ENCODE data around the gene URM1.

URM1 gene

DNA sequence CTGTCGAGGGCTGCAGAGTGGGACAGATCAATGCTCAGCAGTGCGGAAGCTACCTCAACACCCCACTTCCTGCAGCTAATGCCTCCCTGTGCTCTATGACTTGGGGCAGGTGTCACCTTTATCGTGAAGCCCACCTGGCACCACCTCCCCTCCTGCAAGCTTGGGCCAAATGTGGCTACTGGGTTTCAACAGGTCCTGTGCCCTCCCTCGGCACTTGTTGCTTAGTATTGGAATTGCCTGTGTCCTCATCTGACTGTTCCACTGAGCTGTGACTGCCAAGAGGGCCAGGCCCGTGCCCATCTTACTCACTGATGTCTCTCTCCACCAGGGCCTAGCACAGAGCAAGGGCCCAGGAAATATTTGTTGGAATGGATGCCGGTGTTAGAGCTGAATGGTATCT is 21.4 kb upstream of the URM1 start:
- no peak for DNase-seq

DNA sequence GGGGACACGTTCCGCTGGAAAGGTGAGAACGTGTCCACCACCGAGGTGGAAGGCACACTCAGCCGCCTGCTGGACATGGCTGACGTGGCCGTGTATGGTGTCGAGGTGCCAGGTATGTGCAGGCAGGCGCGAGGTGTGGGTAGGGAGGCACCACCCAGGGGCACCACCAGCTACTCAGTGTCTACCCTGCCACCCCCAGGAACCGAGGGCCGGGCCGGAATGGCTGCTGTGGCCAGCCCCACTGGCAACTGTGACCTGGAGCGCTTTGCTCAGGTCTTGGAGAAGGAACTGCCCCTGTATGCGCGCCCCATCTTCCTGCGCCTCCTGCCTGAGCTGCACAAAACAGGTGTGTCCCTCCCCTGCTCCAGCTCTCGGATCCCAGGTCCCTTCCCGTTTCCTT is 15.7 kb upstream of the URM1 start:
- no peak for DNase-seq

GRCh38 chr9:128358090-128358489 is 13.1 kb upstream of the URM1 start:
- no peak for DNase-seq

DNA sequence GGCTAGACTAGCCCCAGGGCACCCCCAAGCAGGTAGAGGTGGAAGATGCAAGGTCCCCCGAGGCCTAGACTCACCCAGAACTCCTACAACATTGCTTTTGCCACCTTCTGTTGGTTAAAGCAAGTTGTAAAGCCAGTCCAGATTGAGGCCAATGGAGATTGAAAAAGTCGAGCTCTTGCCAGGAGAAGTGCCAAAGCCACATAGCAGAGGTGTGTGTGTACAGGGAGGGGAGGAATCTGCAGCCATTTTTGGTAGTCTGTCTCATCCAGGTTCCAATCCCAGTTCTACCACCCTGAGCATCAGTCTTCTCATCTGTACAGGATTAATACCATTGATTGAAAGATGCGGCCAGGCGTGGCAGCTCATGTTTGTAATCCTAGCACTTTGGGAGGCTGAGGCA is 12.3 kb upstream of the URM1 start:
- no peak for DNase-seq

DNA sequence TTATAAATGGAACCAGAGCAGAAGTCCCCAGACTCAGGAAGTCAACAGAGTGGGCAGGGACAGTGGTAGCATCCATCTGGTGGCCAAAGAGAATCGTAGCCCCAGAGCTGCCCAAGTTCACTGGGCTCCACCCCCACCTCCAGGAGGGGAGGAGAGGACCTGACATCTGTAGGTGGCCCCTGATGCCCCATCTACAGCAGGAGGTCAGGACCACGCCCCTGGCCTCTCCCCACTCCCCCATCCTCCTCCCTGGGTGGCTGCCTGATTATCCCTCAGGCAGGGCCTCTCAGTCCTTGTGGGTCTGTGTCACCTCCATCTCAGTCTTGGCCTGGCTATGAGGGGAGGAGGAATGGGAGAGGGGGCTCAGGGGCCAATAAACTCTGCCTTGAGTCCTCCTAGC is 10.3 kb upstream of the URM1 start:
- DNase-seq, result no peak

DNA sequence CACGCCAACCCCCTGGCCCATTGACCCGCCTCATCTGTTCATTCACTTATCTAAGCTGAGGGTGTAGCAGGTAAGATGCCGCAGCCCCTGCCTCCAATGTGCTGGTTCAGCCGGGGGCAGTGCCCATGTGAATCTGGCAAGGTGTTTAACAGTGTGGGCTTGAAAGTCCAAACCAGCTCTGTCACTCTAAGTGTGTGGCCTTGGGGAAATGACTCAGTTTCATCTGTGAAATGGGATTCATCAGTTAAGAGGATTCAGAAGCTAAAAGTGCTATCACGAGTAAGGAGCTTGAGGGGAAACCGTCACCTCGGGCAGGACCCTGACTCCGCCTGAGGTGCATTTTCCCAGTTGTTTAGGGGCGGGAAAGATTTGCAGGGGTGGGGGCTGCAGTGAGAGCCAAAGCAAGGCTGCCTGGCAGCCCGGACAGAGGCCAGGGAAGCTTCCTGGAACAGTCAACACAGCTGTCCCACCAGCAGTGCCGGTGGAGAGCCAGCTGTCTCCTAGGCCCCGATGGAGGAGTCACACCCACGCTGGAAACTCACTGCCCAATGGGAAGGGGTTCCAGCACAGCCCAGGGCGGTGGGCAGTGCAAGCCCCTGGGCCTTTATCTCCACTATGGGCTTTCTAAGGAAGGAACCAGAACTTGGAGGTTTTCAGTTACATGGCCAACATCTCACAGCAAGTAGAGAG is 9.7 kb upstream of the URM1 start:
- DNase-seq, result no peak

DNA sequence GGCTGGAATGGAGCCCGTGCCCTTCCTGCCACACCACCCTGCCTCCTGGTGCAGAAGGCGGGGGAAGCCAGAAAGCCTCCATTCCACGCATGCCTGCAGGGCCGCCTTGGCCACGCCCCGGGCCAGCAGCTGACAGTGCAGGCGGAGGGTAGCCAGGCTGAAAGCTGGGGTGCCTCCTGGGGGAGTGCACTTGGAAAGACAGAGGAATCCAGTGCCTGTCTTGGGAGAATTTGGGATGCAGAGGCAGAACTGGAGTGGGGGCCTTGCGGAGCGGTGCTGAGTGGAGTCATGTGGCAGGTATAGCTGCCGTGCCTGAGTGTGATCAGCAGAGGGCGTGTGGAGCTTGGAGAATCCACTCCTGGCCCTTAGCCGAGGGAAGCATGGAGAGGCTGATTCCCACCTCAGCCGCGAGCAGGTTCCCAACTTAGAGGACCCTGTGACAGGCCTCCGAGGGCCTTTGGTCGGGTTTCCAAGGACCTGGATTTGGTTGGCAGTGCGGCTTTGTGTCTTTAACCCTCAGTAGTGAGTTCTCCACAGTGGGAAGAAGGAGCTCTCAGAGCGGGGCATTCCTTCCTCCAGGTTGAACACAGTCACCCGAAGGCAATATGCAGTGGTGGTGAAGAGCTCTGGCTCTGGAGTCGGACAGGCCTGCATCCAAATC is 9.1 kb upstream of the URM1 start:
- DNase-seq, result peak; percentile 84

DNA sequence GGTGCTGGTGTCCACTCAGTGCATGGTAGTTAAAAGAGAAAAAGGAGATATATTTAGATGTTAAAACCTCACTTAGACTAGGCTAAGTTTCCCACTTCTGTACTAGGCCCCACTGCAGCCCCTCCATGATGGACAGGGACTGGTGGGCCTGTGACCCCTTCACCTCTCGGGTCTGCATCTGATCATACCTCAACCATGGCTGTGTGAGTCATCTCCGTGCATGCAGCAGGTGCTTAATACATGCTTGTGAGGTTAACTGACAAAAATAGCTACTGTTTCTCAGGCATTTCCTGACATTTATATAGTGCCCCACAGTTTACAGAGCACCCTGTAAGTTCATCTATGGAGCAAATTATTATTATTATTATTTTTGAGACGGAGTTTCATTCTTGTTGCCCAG is 8.4 kb upstream of the URM1 start:
- no peak for DNase-seq

GRCh38 chr9:128365525-128365924 is 5.6 kb upstream of the URM1 start:
- DNase-seq, result no peak

- DNase-seq, result no peak
Observed at GRCh38 chr9:128369024-128369706, 2.0 kb upstream of the URM1 start.

GRCh38 chr9:128370367-128370751 is 815 bp upstream of the URM1 start:
- no peak for DNase-seq

GRCh38 chr9:128371630-128372117 is 500 bp downstream of the URM1 start:
- DNase-seq, result no peak

DNA sequence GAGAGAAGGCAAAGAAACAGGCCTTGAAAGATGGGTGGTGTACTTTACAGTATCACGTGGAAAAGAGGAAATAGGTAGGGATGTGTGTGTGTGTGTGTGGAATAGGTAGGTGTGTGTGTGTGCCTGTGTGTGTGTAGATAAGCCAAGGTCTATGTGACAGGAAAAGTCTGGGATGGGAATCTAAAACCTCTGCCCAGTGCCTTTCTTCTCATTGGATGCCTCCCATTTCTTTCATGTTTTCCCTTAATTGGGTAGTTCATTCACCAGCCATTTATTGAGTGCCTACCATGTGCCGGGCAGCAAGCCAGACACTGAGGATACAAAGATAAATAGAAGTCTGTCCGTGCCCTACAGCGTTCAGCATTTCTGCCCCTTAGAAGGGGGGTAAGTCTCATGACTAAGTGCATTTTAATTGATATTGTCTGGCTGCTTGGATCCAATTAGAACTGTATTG is 1.0 kb downstream of the URM1 start:
- DNase-seq, result no peak

DNA sequence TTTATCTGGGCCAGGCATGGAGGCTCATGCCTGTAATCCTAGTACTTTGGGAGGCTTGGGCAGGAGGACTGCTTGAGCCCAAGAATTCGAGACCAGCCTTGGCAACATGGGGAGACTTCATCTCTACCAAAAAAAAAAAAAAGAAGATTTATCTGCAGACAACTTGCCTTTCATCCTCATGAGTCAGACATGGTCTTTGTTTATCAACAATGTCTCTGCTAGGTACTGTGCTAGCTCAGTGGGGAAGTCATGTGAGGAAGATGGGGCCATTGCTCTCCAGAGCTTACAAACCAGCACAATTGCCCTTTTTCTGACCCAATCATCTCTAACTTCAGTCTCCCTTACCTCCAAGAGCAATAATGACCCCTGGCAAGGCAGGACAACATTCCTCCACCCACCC is 1.6 kb downstream of the URM1 start:
- no peak for DNase-seq

DNA sequence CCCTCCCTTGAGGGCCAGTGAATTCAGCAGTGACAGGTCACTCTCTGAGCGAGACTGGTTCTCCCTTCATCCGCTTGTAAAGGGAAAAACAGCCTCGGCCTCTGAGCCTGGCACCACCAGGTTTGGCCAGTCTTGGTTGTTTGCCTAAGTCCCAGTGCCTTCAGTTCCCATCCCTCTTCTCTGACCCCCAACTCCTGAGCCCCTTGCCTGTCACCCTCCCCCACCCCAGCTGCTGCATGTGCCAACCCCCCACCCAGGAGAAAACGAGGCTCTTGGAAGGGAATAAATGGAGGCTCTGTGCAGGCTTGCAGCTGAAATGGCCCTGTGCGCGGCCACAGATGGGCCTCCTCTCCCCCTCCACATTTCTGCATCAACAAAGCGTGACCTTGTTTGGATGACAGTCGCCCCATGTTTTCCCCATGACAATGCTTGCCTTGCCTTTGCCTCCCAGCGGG is 3.1 kb downstream of the URM1 start:
- DNase-seq, result no peak

DNA sequence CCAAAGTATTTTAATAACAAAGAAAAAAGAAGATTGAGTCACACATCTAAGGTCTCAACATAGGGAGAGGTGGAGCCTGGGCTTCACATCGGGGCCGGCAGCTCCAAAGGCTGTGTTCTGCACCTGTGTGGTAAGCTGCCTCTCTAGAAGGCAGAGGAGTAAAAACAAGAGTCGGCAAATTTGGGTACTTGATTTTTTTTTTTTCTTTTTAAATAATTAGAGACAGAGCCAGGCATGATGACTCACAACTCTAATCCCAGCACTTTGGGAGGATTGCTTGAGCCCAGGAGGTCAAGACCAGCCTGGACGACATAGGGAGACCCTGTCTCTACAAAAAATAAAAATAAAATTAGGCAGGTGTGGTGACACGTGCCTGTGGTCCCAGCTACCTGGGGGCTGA is 4.7 kb downstream of the URM1 start:
- no peak for DNase-seq

DNA sequence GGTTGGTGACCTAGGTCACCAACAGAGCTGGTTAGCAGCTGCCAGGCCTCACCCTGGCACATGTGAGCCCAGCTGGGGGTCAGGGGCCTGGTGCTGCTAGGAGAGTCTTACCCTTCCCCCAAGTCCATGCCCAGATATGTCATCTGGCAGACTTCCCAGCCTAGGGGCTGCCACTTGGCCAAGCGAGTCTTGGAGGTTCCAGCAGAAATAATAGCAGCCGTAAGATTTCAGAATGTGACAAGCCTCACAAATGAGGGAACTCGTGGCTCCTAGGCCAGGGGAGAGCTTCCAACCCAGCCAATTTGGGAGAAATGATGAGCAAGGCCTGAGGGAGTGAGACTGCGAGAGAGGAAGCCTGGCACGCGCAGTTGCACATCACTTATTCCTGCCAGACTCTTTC is 11.1 kb downstream of the URM1 start:
- DNase-seq, result no peak

DNA sequence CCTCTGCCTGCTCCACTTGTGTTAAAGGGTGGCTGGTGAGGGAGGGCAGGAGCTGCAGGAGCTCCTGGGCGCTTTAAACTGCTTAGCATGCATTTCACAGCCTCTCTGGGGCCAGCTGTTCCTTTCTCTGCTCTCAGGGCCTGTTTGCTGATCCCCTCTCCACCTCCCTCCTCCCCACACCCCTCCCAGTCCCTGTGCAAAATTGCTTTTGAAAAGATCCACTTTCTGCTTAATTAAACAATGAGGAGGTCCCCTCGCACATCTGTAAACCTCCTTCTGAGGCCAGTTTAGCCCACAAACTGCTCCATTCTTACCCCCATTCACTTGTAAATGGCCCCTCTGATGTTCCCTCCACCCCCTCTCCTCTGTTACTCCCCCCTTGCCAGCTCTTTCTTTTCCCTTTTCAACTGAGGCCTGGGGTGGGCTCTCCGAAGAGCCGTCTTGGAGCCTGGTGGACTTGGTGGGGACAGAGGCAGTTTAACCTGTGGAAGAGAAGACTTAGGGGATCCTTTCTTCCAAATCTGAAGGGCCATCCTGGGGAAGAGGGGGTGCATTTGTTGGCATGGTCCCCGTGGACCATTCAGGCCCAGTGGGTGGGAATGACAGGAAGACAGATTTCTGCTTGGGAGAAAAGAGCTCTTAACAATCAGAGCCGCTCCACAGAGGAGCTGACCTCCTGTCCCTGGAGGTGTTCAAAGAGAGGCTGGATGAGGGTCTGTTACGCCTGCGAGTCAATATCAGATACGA is 12.0 kb downstream of the URM1 start:
- no peak for DNase-seq

DNA sequence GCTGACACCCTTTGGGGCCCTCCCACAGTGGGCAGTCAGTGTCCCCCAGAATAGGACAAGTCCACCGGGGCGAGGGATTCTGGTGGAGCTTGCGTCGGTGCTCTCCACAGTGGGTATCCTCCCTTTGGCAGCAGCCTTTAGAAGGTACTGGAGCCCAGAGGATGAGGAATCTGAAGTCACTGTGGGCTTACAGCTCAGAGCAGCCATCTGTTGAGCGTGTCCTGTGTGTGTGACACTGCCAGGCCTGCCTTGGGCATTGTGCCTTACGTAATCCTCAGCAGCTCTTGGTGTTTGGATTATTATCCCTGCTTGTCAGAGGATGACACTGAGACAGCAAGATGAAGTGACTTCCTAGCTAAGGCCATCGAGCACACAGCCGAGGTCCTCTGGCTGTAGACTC is 12.6 kb downstream of the URM1 start:
- DNase-seq, result no peak

DNA sequence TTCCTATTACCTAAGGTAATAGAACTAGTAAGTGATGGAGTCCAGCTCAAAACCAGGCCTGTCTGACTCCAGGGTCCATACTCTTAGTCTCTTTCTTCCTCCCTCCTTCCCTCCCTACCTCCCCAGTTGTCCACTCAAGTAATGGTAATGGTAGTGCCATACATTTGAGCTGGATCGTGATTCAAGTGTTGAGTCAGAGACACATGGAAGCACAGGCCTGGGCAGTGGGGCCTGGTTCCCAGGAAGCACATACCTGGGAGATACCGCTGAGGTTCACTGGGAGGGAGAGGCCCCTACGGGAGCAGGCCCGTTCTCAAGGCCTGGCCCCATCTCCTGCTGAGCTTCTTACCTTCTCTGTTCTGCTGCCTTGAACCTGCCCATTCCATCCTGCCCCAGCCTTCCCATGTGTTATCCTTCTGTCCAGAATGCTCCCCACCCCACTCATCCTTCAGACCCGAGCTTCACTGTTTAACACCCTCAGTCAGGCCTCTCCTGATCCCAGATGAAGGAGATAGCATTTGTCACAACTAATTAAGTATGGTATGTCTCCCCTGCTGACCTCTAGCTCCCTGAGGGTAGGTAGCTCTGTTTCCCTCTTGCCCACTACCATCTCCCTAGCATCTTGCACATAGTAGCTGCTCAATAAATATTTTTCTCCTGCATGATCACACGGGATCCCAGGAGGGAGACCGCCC is 13.8 kb downstream of the URM1 start:
- DNase-seq, result no peak

DNA sequence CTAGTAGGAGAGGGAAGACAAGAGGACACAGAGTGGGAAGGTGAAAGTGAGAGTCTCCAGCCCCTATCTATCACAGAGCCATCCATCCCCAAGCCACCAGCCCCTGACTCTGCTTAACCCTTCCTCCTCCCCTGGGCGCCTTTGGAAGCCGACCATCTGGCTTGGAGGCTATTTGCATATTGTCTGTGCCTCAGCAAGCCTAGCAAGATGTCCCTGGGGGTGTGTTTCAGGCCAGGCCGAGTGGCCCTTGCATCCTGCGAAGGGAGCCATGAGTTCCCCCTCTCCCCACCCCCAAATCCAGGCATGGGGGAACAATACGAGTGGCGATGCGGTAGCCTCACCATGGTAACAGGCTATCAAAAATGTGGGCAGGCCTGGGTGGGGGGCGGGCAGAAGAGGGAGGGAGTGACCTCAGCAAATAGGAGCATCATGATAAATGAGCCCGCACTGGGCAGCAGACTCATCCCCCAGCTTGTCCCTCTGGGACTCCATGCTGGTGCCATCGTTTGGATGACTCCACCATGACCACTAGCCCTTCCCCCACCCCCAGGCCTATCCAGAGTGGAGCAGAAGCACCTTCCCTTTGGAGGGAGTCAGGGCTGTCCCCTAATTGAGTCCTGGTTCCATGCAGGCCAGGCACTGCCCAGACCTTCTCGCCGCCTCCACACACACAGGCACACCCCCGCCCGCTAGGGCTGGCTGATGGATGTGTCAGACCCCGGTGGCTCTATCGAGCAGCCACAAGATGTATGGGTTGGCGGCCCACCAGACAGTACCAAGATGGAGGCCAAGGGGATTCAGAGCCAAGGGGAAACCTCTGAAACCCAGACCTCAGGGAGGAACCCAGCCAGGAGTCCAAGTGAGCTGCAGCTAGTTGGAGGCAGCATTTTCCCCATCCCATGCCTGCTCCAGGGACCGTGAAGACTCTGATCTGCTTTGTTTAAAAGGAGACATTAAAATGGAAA is 14.6 kb downstream of the URM1 start:
- DNase-seq, result no peak

- DNase-seq, result no peak
Observed at GRCh38 chr9:128388150-128388549, 17.0 kb downstream of the URM1 start.

Measured in activated CD8-positive, alpha-beta memory T cell treated with anti-CD3 and anti-CD28 coated beads, Interleukin-2, amount 50 U/mL, for 48 hours (primary cell).